ENCODE measurements around the gene SH3D19.

DNA sequence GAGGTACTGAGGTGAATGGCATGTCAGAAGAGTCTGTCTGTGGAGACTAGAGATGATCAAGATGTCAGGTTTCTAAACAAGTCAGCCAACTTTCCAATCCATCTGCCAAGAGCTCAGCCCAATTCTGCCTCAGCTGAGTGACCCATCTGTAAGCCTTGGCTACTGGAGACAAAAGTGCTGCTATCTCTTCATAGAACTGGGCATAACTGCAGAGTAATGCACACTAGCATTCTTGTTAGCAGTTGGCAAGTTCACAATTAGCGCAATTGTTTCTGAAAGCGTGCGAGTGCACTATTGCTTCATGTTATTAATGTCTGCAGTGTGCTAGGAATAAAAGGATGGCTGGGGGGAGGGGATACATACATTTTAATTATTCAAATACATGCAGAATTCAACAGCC, 32.9 kb upstream of the SH3D19 start:
- TF ChIP-seq FOS (IDR thresholded peaks at IDR 0.05; ENCODE audit: low read depth, low read length) (no peak), MAFK (IDR thresholded peaks at IDR 0.05; ENCODE audit: low read depth, low read length) (no peak), POLR2A (IDR thresholded peaks at IDR 0.05; ENCODE audit: low read depth, low read length) (no peak), CEBPB (IDR thresholded peaks at IDR 0.05; ENCODE audit: low read depth, low read length) (no peak), RFX5 (IDR thresholded peaks at IDR 0.05; ENCODE audit: low read depth, low read length) (no peak)
- TF ChIP-seq, protein P1, sequence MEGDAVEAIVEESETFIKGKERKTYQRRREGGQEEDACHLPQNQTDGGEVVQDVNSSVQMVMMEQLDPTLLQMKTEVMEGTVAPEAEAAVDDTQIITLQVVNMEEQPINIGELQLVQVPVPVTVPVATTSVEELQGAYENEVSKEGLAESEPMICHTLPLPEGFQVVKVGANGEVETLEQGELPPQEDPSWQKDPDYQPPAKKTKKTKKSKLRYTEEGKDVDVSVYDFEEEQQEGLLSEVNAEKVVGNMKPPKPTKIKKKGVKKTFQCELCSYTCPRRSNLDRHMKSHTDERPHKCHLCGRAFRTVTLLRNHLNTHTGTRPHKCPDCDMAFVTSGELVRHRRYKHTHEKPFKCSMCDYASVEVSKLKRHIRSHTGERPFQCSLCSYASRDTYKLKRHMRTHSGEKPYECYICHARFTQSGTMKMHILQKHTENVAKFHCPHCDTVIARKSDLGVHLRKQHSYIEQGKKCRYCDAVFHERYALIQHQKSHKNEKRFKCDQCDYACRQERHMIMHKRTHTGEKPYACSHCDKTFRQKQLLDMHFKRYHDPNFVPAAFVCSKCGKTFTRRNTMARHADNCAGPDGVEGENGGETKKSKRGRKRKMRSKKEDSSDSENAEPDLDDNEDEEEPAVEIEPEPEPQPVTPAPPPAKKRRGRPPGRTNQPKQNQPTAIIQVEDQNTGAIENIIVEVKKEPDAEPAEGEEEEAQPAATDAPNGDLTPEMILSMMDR (conservative IDR thresholded peaks at IDR 0.05; ENCODE audit: low read depth, low read length) = no peak
